HEK293T (cell line): ENCODE measurements around the gene ATP2B1.

Experiments used
- ARNT ChIP-seq: fragments of 450-650 bp; IDR thresholded peaks from 2 replicates; pipeline ENCODE4 v1.6.1; 2017; ENCODE audit warnings: mild to moderate bottlenecking
- SP1 ChIP-seq: fragments of 450-650 bp; IDR thresholded peaks from 2 replicates; pipeline ENCODE4 v1.6.1; 2017
- TARDBP ChIP-seq: fragments of 450-650 bp; IDR thresholded peaks from 2 replicates; pipeline ENCODE4 v1.6.1; 2016

- TF ChIP-seq TARDBP (no peak), SP1 (no peak), ARNT (no peak)
Observed at GRCh38 chr12:89693639-89694202, 14.9 kb downstream of the ATP2B1 start.
